VCaP (cell line): ENCODE results near the gene FCN2.

Experiments used
- H3K27ac ChIP-seq: fragments of 450-650 bp; 2 replicates; pipeline ENCODE4 v1.5.1; 2017
- CTCF ChIP-seq: fragments of 450-650 bp; conservative IDR thresholded peaks from 2 replicates; pipeline ENCODE4 v1.5.1; 2017; ENCODE audit warnings: mild to moderate bottlenecking, moderate library complexity

The FCN2 gene

GRCh38 chr9:134887219-134887618 is 6.6 kb downstream of the FCN2 start:
- H3K27ac ChIP-seq, result no peak overlapping the region
- no peak for TF ChIP-seq CTCF

- H3K27ac ChIP-seq, result no peak overlapping the region
- TF ChIP-seq CTCF, result no peak
Observed at GRCh38 chr9:134887686-134888602, 7.3 kb downstream of the FCN2 start.

GRCh38 chr9:134888603-134889190 is 8.1 kb downstream of the FCN2 start:
- no peak for TF ChIP-seq CTCF
- H3K27ac ChIP-seq, result no peak overlapping the region

GRCh38 chr9:134889386-134890154 is 9.0 kb downstream of the FCN2 start:
- TF ChIP-seq CTCF, result no peak
- H3K27ac ChIP-seq, result no peak overlapping the region

GRCh38 chr9:134890155-134890495 is 9.5 kb downstream of the FCN2 start:
- H3K27ac ChIP-seq, result no peak overlapping the region
- no peak for TF ChIP-seq CTCF

GRCh38 chr9:134891053-134891452 is 10.4 kb downstream of the FCN2 start:
- H3K27ac ChIP-seq, result no peak overlapping the region
- TF ChIP-seq CTCF, result no peak

GRCh38 chr9:134891713-134892112 is 11.1 kb downstream of the FCN2 start:
- no peak for TF ChIP-seq CTCF
- H3K27ac ChIP-seq, result no peak overlapping the region
